Measurements from ENCODE around the gene RAD9A. TPM values are rescaled to one million over a fixed set of nuclear protein-coding genes. Genes with fewer than 3 reads are reported as not detected.

Gene RAD9A
- total RNA-seq, 1 donor from 2014 or later = 9.4 TPM

- no peak for FAIRE-seq
- peak overlapping the region; percentile 89 for H3K4me3 Mint-ChIP-seq (ENCODE audit: unreplicated experiment)
- TF ChIP-seq EZH2 (IDR thresholded peaks at IDR 0.05; ENCODE audit: insufficient read depth, low read length) (no peak), CTCF (IDR thresholded peaks at IDR 0.05; ENCODE audit: insufficient read depth, low read depth, low read length) (no peak)
- Histone ChIP-seq H3K27me3 (ENCODE audit: insufficient read depth, low read length) (no peaks in the 10 kb centered on the region), H3K9ac (ENCODE audit: low read length) (peak overlapping the region; percentile 93), H3K4me1 (ENCODE audit: insufficient read depth, low read length) (peaks cover 63% of the 10 kb centered on the region), H4K20me1 (ENCODE audit: insufficient read depth, low read length) (peaks cover 48% of the 10 kb centered on the region), H3K36me3 (ENCODE audit: insufficient read depth, low read length) (no peaks in the 10 kb centered on the region), H3K4me3 (ENCODE audit: insufficient read depth, low read depth, low read length) (peak overlapping the region; percentile 67), H3K4me2 (ENCODE audit: low read length) (peak overlapping the region; percentile 93), H3K79me2 (ENCODE audit: insufficient read depth, low read length) (peaks cover 55% of the 10 kb centered on the region), H2AFZ (ENCODE audit: low read depth, low read length) (no peak overlapping the region), H3K27ac (ENCODE audit: low read depth, low read length) (peak overlapping the region; percentile 95), H3K9me3 (ENCODE audit: insufficient read depth, low read depth, low read length) (no peaks in the 10 kb centered on the region)
- DNase-seq (ENCODE audit: low read depth) = no peak
- no peaks in the 10 kb centered on the region for H3K36me3 Mint-ChIP-seq (ENCODE audit: low read depth, unreplicated experiment)
- no peaks in the 10 kb centered on the region for H3K9me3 Mint-ChIP-seq (ENCODE audit: unreplicated experiment)
- peaks cover 47% of the 10 kb centered on the region for H3K4me1 Mint-ChIP-seq (ENCODE audit: low read depth, unreplicated experiment)
- no peaks in the 10 kb centered on the region for H3K27me3 Mint-ChIP-seq (ENCODE audit: low read depth, unreplicated experiment)
- H3K27ac Mint-ChIP-seq (ENCODE audit: unreplicated experiment) = no peak overlapping the region
Measured at GRCh38 chr11:67372321-67372992, 19.3 kb upstream of the RAD9A start.

GRCh38 chr11:67372993-67373647 lies 18.7 kb upstream of the RAD9A start, which contains the start of gene CLCF1:
Gene CLCF1 (minus strand): TSS chr11:67373598. CDS start chr11:67373539, 59 bp downstream.
- H3K4me3 Mint-ChIP-seq (ENCODE audit: unreplicated experiment) = peak within 1 kb of the TSS; percentile 91
- H3K4me1 Mint-ChIP-seq (ENCODE audit: low read depth, unreplicated experiment) = peaks cover 43% of the 10 kb centered on the region

More at GRCh38 chr11:67372993-67373647, 18.7 kb upstream of the RAD9A start, which contains the start of gene CLCF1:
- Mint-ChIP-seq H3K27me3 (ENCODE audit: low read depth, unreplicated experiment) (no peaks in the 10 kb centered on the region), H3K9me3 (ENCODE audit: unreplicated experiment) (no peaks in the 10 kb centered on the region), H3K36me3 (ENCODE audit: low read depth, unreplicated experiment) (no peaks in the 10 kb centered on the region), H3K27ac (ENCODE audit: unreplicated experiment) (peak within 1 kb of the TSS; percentile 98)
- H3K4me1 ChIP-seq (ENCODE audit: insufficient read depth, low read length) = peaks cover 57% of the 10 kb centered on the region
- peaks cover 48% of the 10 kb centered on the region for H3K79me2 ChIP-seq (ENCODE audit: insufficient read depth, low read length)
- H3K9me3 ChIP-seq (ENCODE audit: insufficient read depth, low read depth, low read length) = no peaks in the 10 kb centered on the region
- TF ChIP-seq CTCF (IDR thresholded peaks at IDR 0.05; ENCODE audit: insufficient read depth, low read depth, low read length) (no peak), EZH2 (IDR thresholded peaks at IDR 0.05; ENCODE audit: insufficient read depth, low read length) (no peak)
- no peak for FAIRE-seq
- DNase-seq (ENCODE audit: low read depth) = no peak
- H3K27ac ChIP-seq (ENCODE audit: low read depth, low read length) = peak within 1 kb of the TSS; percentile 95
- H4K20me1 ChIP-seq (ENCODE audit: insufficient read depth, low read length) = peaks cover 42% of the 10 kb centered on the region
- peak within 1 kb of the TSS; percentile 93 for H3K9ac ChIP-seq (ENCODE audit: low read length)
- no peaks in the 10 kb centered on the region for H3K36me3 ChIP-seq (ENCODE audit: insufficient read depth, low read length)
- peak within 1 kb of the TSS; percentile 93 for H3K4me2 ChIP-seq (ENCODE audit: low read length)
- H2AFZ ChIP-seq (ENCODE audit: low read depth, low read length) = no peak within 1 kb of the TSS
- H3K27me3 ChIP-seq (ENCODE audit: insufficient read depth, low read length) = no peaks in the 10 kb centered on the region
- peak within 1 kb of the TSS; percentile 67 for H3K4me3 ChIP-seq (ENCODE audit: insufficient read depth, low read depth, low read length)

All from astrocyte (in vitro differentiated cells and primary cell).